VCaP (cell line): ENCODE results near the gene CDK4.
A peak's percentile ranks its signal among the peaks of the same experiment; 100 is the strongest.

Experiments
- H3K27ac ChIP-seq: fragments of 450-650 bp; 2 replicates; pipeline ENCODE4 v1.5.1; 2017
- TF ChIP-seq, protein P1 (sequence below): fragments of 450-650 bp; conservative IDR thresholded peaks from 2 replicates; pipeline ENCODE4 v1.5.1; 2017; ENCODE audit warnings: mild to moderate bottlenecking, moderate library complexity

Gene CDK4

DNA sequence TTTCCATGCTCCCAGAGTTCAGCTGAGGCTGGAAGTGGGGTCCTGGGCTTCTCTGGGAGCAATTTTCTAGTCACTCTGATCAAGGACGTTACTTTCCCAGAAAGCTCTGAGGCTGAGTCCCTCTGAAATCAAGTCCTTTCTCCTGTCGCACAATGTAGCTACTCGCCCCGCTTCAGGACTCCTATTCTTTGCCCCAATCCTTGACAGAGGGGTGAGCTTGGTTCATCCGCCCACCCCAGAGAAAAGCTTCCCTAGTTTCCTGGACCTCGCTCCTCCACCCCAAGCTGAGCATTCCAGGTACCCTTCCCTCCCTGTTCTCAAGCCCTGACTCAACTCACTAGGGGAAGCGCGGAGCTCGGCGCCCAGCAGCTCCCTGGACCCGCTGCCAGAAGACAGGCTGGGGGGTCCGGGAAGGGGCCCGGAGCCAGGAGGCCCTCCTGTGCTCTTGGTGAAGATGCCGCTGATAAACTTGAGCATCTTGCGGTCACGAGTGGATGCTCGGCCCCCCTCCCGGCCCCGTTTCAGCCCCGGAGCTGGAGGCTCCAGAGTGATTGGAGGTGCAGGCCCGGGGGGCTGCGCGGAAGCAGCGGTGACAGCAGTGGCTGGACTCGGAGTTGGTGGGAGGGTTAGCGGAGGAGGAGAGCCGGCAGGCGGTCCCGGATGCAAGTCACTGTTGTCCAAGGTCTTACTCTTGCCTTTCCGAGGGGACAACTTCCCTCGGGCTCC, 15.2 kb downstream of the CDK4 start:
- no peak overlapping the region for H3K27ac ChIP-seq
- TF ChIP-seq, protein P1, sequence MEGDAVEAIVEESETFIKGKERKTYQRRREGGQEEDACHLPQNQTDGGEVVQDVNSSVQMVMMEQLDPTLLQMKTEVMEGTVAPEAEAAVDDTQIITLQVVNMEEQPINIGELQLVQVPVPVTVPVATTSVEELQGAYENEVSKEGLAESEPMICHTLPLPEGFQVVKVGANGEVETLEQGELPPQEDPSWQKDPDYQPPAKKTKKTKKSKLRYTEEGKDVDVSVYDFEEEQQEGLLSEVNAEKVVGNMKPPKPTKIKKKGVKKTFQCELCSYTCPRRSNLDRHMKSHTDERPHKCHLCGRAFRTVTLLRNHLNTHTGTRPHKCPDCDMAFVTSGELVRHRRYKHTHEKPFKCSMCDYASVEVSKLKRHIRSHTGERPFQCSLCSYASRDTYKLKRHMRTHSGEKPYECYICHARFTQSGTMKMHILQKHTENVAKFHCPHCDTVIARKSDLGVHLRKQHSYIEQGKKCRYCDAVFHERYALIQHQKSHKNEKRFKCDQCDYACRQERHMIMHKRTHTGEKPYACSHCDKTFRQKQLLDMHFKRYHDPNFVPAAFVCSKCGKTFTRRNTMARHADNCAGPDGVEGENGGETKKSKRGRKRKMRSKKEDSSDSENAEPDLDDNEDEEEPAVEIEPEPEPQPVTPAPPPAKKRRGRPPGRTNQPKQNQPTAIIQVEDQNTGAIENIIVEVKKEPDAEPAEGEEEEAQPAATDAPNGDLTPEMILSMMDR = no peak

DNA sequence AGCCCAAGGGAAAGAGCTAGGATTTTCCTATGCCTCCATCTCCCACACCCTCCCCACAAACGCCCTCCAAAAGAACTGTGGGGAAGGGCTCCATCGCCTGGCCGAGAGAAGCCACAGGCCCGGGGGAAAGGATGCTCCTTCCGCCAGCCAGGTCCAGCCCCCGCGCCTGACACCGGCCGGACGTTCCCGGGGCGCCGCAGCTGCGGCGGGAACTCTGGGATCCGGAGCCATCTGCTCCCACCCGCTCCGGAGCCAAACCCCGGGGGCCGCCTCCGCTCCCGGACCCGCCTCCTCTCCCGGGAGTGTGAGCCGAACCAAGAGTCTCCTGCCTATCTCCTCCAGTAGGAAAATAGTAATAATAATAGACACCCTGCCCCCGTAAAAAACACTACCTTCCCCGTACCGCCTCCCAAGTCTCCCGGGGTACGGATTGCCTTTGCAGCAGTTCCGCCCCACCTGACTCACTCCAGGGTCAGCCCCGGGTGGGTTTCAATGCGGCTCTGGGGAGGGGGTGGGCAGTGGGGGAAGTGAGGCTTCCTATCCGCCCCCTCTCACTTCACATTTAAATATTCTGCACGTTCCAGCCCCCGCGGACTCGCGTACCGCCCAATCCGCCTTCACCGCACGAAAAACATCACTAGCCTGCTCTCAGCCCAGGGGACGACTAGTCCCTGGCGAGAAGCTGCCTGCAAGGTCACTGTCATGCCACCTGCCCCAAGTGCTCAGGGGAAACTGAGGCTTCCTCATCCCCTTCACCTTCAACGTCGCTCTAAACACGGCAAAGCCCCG, 16.0 kb downstream of the CDK4 start:
- H3K27ac ChIP-seq = no peak overlapping the region

DNA sequence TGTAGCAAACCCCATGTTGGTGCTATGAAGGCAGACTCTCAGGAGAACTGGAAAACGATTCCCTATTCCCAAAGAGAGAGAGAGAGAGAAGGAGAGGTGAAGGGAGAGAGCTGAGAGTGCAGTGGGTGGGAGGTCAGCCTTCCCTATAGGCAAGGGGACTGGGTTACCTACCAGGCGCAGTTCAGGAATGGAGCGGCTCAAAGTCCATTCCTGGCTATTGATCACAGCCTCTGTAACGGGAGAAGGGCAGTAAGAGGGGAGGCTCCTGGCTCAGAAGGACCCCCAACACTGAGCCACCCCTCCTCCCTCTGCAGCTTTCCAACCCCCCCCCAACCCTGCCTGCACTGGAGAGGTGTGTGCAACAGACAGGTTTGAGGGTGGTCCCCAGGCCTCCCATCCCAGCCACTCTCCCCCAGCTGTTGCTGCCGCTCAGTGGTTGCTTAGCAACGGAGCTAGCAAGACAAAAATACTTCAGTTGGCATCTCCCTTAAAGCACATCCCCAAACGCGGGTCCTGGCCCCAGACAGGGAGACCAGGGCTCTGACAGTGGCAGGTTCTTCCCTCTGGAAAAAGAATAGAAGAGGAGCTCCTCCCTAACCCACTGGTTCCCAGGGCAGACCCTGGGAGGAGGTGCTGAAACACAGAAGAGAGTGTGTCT, 16.8 kb downstream of the CDK4 start:
- H3K27ac ChIP-seq = no peak overlapping the region
- TF ChIP-seq, protein P1 = no peak

More for the DNA sequence above, 16.0 kb downstream of the CDK4 start:
- TF ChIP-seq, protein P1 = peak; percentile 74

DNA sequence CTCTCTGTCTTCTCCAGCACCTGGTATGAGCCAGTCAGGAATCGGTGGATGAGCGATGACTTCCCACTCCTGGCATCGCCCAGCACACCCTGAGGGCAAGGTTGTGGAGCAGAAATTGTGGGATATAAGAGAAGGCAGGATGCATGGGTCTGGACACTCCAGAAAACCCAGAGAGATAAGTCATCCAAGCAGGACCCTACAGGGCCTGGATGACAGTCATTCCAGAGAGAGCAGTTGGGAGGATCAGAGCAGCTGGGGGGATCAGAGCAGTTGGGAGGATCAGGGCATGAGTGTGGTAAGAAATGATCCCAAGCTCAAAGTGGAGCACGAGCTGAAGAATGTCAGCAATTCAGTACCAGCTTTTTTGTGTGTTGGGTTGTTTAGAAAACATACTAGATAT, 17.5 kb downstream of the CDK4 start:
- H3K27ac ChIP-seq = no peak overlapping the region
- TF ChIP-seq, protein P1 = no peak

DNA sequence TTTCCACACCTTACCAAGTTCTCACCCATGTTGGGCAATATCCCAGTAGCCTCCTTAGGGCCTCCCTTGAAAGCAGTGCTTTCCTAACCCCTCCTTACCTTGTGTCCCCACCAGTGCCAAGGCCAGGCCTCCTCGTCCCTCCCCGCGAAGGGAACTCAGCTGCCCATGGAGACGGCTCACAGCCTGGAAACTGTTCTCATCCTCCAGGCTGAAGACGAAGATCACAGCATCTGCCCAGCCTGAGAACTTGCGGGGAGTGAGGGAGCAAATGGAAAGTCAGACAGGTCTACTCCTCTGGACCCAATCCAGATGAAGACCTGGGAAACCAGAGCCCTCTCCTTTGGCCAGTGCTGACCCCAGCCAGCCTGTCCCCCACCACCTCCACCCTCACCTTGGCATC, 18.2 kb downstream of the CDK4 start:
- TF ChIP-seq, protein P1 = no peak

DNA sequence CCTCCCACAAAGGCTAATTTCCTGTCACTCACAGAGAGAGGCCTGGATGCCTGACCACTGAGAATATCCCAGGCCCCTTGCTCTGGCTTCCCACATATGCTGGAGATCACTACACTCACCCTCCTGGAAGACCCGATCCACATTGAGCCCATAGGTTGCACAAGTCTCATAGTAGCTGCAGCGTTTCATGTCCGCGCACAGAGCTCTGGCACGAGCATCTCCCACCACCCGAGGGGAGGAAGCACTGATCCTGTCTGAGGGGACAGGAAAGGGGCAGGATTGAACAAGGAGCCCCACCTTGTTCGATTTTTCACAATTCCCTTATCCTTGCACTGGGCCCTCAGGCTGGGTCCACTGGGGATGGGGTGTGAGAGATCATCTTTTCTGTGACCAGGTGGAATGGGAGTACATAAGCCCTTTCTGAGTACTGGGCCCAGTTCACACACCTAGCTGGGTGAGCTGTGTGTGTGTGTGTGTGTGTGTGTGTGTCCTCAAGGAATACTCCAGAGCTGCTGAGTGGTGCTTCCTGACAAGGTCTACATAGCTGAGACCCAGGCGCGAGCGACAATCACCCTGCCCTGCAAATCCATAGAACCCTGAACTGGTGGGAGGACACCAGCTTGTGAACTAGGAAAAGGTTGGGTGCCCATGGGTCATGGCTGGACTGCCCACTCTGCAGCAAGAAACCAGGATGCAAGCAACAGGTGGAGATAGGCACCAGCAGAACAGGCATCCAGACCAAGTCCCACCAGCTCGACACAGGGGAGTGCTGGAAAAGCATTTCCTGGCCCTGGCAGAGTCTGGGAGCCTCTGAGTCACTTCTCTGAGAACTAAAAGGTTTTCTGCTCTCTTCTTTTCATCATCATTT, 19.1 kb downstream of the CDK4 start:
- no peak overlapping the region for H3K27ac ChIP-seq
- TF ChIP-seq, protein P1 = no peak

More for the DNA sequence above, 18.2 kb downstream of the CDK4 start:
- H3K27ac ChIP-seq = no peak overlapping the region
